ENCODE results near the gene CHST14.

Gene CHST14, protein sequence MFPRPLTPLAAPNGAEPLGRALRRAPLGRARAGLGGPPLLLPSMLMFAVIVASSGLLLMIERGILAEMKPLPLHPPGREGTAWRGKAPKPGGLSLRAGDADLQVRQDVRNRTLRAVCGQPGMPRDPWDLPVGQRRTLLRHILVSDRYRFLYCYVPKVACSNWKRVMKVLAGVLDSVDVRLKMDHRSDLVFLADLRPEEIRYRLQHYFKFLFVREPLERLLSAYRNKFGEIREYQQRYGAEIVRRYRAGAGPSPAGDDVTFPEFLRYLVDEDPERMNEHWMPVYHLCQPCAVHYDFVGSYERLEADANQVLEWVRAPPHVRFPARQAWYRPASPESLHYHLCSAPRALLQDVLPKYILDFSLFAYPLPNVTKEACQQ

DNA sequence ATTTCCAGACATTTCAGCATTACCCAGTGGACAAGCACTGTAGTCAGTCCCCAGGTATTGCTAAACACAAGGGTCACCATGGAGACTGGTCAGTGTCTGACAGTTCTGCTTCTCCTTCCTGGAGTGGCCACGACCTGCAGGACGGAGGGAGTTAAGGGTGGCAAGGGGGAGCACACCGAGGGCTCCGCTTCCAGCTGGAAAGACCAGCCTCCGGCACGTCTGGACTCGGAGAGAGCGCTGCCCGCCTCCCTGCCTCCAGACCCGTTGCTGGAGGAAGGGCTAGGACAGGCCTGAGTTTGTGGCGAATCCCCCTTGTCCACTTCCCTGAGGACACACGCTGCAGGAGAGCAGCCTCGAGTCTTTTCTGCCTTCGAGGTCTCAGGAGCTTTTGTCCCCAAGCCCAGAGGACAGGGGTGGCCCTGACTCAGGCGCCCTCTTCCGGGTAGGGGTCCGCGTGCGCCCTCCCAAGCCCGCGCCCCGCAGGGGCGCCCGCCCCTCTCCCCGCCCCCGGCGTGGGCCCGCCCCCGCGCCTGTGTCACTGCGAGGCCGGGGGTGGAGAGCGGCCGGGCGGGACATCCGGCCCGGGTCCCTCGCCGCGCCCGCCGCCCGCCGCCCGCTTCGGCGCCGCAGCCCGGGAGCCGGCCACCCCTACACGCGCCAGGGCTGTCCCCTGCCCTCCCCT lies at the start of gene CHST14:
Gene CHST14, plus strand, starts transcription at position 562 of the 682 bp plus-strand sequence. CDS start 230 bp downstream, outside the sequence.
- peak; percentile 39 for DNase-seq (ENCODE audit: low read depth, low spot score)

DNA sequence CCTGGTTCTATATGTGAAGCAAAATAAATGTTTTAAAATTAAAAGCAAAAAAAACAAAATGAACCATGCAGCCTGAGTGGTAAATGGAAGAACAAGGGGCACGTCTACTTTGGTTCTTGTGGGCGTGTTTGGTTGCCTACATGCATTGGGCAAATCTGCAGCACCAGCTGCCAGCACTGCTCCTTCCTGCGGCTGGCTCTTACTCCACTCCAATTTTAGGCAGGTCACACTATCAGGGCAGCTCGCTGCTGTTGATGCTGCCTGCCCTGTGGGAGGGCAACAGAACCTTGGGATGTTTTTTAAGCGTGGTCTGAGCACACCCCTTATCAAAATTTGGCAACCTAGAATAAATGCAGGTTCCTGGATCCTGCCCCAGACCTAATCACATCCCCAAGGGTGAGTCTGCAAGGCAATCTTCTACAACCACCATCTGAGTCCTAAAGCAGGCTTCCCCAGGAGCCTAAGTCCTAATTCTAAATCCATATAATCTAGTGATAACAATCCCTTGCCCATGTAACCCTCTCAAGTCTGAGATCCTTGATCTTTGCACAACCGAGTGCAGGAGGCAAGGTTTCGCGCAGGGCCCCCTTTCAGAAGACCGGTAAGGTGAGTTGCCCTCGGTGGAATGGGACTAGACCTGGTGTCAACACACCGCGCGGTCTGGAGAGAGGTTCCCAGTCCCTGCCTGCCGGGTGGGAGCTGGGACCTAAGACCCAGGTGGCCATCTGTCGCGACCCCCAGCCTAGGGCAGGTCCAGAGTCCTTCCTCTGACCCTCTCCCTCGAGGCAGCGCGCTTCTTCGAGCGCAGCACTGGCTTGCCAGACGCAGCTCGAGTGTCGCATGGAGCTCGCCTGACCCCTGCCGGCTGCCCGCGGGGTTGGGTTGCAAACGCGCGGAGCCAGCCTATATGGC lies 49.3 kb upstream of the CHST14 start:
- peak; percentile 62 for DNase-seq (ENCODE audit: low read depth, low spot score)

DNA sequence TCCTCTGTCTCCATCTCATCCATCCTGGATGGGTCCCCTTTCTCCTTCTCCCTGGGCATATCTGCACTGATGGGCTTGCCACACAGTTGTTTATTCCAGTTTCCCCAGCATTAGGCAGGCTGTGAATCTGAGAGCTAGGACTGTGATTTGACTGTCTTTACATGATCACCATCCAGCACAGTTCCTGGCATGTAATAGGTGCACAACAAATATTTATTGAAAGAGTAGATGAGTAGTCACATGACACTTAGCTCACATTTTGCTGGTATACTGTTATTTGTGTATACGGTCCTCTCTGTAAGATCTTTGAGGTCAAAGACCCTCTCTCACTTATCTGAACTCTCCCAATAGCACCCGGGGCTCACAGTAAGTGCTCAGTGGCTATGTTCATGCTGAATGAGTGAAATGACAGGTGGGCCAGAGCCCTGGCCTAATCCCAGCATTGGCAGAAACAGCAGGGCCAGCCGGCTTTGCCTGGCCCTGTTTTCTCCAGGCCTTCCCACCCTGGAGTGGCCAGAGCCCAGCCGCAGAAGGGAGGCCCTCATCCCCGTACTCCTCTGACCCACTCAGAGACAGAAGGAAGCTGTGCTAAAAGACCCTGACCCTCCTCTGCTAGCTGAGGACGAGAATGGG lies 46.2 kb upstream of the CHST14 start:
- DNase-seq (ENCODE audit: low read depth, low spot score), result no peak

DNA sequence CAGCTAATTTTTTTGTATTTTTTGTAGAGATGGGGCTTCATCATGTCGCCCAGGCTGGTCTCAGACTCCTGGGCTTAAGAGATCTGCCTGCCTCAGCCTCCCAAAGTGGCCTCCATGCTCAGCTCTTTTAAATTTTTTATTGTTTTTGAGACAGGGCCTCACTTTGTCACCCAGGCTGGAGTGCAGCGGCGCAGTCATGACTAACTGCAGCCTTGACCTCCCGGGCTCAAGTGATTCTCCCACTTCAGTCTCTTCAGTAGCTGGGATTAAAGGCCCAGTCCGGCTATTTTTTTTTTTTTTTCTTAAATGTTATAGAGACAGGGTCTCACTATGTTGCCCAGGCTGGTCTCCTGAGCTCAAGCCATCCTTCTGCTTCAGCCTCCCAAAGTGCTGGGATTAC lies 45.1 kb upstream of the CHST14 start:
- DNase-seq (ENCODE audit: low read depth, low spot score), result no peak

DNA sequence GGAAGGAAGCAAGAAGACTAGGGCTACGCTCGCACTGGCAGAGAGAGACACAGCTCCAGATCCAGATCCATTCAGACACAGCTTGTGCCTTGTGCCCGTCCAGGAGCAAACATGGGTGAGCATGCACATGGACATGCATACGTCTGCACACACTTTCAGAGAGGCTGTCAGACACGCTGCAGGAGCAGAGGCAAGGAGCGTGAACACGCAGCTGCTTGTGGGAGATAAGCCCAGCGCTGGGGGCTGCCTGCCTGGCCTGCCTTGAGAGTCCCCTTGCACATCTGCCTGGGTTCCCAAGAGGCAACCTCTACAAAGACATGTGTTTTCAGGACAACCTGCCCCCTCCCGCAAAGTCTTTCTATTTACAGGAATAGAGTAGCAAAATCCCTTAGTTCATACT lies 43.6 kb upstream of the CHST14 start:
- DNase-seq (ENCODE audit: low read depth, low spot score), result no peak

DNA sequence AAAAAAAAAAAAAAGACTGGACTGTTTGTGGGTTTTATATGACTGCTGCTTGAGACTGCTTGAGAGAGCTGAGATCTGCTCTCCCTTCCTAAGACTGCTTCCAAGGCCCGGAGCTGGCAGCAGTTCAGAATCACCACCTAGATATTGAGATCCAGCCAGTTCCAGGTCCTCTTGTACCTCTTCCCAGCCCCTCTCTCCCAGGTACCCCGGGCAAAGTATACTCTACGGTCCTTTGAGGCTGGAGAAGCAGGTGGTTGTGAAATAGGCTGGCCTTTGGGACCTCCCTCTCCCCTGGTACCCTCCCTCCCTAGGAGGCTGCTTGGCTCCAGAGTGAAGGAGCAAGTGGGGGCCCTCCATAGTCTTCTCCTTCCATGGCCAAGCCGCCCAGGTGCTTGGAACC lies 42.6 kb upstream of the CHST14 start:
- no peak for DNase-seq (ENCODE audit: low read depth, low spot score)

DNA sequence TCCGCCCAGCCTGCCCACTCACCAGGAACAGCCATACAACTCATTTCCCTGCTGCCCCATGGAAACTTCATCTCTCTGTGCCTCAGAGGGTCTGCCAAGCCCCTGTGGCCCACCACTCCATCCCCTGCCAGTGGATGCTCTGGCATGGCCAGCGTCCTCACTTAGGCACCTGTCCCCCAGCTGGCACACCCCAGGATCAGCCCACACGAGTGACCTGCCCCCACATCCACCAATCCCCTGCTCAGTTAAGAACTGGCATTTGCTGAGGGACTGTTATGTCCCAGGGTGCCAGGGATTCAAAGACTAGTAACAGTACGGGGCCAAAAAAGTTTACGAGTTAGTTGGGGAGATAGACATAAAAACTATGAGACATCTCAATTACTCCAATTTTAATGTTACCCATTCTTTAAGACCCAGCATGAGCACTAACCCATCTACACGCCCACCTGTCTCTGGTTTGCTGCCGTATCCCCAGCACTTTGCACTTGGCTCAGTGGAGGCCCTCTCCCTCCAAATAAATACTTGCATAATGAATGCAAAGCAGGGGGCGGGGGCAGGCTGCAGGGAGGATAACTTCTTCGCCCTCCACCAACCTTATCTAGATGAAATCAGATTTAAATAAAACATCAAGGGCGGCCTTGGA lies 41.6 kb upstream of the CHST14 start:
- no peak for DNase-seq (ENCODE audit: low read depth, low spot score)

DNA sequence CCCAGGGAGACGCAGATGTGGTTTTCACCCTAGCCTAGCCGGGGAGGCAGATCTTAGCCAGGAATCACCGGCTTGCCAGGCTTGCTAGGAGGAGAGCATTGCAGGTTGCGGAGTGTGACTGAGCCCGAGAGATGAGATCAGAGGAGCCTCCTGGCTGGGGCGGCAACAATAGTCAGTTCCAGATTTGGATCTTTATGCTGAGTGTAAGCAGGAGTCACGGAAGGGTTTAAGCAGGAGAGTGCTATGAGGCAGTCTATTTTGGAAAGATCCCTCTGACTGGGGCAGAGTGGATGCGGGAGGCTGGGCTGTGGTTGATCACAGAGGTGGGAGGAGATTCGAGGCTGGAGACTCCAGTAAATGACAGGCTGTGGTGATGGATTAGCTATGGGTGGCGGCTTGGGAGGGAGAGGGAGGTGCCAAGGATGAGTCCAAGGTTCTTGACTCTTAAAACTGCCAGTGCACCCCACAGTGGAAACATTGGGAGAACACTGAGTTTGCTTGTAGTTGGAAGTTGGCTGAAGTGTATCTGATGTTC lies 40.4 kb upstream of the CHST14 start:
- no peak for DNase-seq (ENCODE audit: low read depth, low spot score)

DNA sequence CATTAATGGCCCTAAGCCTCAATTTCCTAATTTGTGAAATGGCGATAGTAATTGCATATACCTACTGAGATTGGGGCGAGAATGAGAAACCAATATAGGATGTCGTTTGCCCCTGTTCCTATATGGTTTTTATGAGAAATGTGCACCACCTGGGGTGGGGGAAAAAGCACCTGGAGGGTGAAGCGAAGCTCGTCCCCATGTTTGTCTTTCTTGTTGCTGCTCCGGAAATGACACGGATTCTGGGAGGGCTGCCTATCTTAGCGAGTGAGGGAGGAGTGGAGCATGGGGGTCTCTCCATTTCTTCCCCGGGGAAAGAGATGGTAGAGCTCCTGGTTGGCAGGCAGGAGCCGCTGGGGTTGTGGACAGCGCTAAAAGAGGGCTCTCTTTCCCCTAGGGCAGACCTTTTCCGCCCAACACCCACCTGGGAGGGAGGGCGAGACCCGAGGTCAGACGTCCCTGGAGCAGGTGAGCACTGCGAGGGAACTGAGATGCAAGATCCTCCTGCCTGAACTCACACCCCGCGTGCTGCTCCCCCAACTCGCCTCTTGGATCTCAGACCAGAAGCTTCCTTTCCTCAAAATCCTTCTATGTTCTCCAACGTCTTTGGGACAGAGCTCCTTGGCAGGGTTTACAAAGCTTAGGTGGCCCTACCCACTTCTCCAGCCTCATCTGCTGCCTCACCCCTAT lies 35.6 kb upstream of the CHST14 start:
- DNase-seq (ENCODE audit: low read depth, low spot score), result no peak

DNA sequence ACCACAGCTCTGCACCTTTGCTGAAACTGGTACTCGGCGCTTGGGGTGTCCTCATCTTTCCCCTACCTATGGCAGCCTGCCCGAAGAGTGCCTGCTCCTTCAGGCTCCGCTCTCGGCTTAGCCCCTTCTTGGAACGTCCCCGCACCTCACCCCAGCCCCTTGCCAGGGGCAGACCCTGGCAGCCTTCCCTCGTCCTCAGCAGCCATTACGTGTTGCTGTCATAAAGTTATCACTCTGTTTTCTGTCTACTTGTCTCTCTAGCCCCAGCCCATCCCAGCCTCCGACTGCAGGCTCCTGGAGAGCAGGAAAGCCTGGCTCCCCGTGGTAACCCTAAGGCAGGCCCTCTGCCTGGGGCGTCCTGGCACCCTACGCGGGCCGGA lies 35.1 kb upstream of the CHST14 start:
- no peak for DNase-seq (ENCODE audit: low read depth, low spot score)

DNA sequence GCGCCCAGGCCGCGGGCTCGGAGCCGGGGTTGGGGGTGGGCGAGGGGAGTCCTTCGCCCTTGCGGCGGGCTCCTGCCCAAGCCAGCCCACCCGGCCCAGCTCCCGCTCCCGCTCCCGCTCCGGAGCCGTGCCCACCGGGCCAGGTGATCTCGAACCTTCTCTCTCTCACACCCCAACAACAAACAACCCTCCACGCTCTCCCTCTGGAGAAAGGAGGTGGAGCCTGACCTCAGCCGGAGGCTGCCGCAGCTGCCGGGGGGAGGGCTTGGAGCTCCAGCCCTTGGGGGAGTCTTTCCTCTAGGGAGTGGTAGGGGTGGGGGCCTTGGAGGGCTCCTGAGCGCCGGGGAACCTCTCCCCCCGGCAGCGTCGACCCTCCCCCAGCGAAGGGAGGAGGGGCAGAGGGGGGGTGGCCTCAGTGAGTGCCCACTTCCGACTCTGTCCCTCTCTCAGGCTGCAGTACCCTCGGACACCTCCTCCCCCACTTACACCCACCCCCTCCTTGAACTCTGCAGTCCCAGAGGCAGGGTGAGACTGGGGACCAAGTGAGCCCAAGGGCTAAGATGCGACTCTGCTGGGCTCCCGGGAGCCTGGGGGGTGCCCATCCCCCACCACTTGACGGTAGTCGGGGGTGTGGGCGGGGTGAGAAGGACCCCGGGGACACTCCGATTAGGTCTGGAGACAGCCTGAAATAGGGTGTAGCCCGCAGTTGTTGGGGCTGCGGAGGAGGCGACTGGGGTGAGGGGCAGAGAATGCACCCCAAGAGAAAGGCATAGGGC lies 34.5 kb upstream of the CHST14 start:
- no peak for DNase-seq (ENCODE audit: low read depth, low spot score)

DNA sequence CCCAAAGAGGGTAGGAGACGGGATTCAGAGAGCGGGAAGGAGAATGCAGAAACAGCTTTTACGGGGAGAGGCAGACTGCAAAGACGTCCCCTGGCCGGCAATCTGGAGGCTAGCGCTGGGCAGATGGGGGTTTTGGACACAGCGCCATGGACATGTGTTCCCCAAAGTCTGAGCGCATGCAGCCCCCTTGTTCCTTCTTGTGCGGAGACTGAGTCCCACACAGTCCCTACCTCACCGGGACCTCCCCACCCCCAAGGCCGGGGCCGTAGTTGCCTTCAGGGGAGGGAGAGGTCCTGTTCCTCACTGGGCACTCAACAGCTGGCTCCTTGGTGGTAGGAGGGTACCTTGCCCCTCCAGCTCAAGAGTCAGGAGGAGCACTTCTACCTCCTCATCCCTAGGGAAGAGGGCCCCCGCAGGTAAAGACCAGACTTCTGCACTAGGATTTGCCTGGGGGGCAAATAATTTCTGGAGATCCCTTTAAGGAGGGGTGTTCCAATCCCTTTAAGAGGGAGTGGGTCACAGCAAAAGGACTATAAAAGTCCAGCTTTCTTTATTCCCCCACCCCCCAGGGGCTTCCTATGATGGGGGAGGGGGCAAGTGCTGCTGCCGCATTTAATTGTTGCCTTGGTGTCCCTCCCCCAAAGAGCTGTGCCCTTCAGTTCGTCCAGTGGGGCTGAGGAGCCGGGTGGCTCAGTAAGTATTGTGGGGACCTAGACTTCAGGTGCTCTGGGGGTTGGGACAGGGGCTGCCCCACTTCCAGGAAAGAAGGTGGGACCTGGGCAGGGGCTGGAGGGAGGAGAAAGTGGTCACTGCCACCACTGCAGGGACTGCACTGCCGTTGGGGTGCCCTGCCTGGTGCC lies 33.7 kb upstream of the CHST14 start:
- DNase-seq (ENCODE audit: low read depth, low spot score), result no peak

DNA sequence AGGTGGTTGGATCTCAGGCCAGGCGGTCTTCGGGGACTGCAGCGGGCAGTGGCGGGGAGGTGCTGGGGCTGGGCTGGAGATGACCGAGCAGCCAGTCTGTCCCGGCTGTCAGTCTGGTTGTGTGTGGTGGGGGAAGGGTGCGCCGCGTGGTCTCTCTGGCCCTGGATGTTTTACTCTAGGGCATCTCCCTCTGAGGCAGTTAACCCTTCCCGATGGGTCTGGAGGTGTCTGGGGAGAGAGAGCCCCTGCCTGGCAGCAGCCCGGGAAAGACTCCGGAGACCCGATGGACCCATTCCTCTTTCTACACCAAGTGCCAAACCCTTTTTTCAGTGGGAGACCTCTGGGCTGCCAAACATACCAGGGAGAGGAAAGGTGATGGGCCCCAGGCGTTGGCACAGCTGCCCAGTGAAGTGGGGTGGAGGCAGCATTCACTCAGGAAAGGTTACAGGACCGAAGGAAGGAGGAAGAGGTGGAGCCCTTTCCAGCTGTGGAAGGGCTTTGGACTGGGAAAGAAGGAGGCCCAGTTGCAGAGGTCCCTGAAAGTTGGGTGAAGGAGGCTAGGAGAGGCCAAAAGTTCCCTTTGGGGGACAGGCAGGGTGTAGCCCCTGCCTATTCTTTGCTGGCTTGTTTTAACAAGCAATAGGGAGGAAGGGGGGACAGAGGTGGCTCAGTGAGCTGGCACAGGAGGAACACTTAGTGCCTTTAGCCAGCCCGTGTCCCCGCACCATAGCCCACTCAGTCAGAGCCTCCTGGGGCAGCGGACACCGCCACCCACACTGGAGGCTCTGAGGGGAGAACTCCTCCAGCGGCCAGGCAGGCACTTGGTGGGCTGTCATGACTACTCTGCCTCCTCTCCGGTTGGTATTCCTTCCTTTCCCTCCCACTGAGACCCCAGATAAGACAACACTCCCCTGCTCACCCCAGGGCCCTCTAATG lies 32.8 kb upstream of the CHST14 start:
- DNase-seq (ENCODE audit: low read depth, low spot score), result no peak

DNA sequence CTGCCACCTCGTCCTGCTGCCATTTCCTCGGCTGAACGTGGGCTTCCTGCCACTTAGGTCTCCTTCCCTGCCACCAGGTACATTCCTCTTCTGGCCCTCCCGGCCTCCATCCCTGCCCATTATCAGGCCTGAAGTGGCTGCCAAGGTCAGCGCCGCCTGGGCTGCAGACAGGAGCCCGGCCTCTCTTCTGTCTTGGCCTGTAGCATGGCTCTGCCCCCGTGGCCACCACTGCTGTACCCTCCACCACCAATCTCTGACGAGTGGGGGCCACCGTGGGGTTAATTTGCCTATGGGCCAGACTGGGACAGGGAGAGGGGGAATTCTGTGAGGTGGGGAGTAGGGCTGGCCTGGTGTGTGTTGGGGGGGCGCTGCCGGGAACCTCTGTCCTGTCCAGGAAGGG lies 32.1 kb upstream of the CHST14 start:
- DNase-seq (ENCODE audit: low read depth, low spot score), result no peak

DNA sequence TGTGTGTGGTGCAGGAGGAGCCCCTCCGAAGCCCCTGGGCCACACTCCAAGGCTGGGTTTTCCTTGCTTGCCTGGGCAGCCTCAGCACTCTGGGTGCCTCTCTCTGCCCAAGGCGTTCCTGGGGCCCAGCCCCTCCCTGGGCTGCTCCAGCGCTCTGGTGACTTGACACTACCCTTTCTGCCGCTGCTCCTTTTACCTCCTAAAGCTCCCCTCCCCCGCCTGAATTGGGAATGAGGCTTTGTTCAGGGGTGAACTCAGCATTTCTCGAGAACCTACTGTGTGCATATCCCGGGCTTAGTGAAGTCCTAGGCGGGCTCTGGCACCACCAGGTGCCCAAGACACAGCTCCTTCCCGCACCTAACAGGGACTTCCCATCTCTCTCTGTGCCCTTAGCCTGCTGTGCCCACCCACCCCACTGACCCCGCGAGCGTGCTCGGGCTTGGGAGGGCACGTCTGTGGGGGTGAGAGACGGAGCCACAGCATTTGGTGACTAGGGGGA lies 31.3 kb upstream of the CHST14 start:
- no peak for DNase-seq (ENCODE audit: low read depth, low spot score)

DNA sequence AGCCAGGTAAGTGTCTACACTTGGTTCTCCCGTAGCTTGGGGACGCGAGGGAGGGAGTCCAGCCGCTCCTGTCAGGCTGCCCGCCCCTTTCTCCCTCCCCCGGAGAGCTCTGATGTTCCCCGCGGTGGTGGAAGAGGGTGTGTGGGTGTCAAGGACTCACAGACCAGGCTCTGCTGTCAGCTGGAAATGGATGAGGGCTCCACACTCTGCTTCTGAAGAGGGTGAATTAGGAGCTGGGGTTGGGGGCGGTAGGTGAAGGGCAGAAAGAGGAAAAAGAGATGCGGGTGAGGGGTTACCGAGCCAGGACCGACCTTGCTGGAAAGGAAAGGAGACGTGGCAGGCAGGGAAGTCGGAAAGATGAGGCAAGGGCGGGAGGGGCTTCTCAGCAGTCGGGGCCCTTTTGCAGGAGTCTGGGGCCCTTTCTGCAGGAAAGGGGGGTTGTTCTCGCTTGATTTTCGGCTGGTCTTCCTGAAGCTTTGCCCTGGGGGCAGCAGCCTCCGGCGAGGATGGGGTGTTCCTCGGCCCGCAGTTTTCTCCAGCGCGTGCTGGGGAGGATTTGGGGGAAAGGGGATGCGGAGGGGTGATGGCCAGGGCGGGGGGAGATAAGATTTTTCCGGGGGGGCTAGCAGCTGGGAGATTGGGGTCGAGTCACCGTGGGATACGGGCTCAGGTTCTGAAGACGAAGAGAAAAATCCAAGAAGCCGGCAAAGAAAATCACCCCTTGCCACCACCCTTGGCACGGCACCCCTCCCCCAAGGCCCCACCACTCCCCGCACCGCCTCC lies 30.6 kb upstream of the CHST14 start:
- no peak for DNase-seq (ENCODE audit: low read depth, low spot score)
